ENCODE results near the gene DCUN1D2.
"Not testable (repeated sequence)": the region's sequence is repeated elsewhere in the genome, so short reads cannot be mapped to it uniquely, and the experiment has no call there.

The DCUN1D2 gene

GRCh38 chr13:113489549-113490495 is 689 bp downstream of the DCUN1D2 start:
- DNase-seq = no peak

GRCh38 chr13:113489171-113489548 is 1.4 kb downstream of the DCUN1D2 start:
- DNase-seq = no peak

- DNase-seq = no peak
These were observed 2.2 kb downstream of the DCUN1D2 start for GRCh38 chr13:113488283-113488682.

- DNase-seq = no peak
These were observed 3.8 kb downstream of the DCUN1D2 start for GRCh38 chr13:113486698-113487097.

- no peak for DNase-seq
These were observed 5.0 kb downstream of the DCUN1D2 start for GRCh38 chr13:113485545-113485944.

GRCh38 chr13:113483504-113484293 is 6.8 kb downstream of the DCUN1D2 start:
- no peak for DNase-seq

GRCh38 chr13:113483081-113483480 is 7.4 kb downstream of the DCUN1D2 start:
- no peak for DNase-seq

GRCh38 chr13:113479179-113479578 is 11.3 kb downstream of the DCUN1D2 start:
- DNase-seq = no peak

GRCh38 chr13:113477724-113478123 is 12.8 kb downstream of the DCUN1D2 start:
- DNase-seq = no peak

- DNase-seq = no peak
These were observed 13.7 kb downstream of the DCUN1D2 start for GRCh38 chr13:113476811-113477210.

GRCh38 chr13:113475911-113476310 is 14.6 kb downstream of the DCUN1D2 start:
- DNase-seq = no peak

GRCh38 chr13:113475280-113475679 is 15.2 kb downstream of the DCUN1D2 start:
- DNase-seq = no peak

GRCh38 chr13:113474179-113474578 is 16.3 kb downstream of the DCUN1D2 start:
- no peak for DNase-seq

GRCh38 chr13:113472355-113473025 is 18.0 kb downstream of the DCUN1D2 start:
- no peak for DNase-seq

GRCh38 chr13:113471844-113472243 is 18.7 kb downstream of the DCUN1D2 start:
- no peak for DNase-seq

- DNase-seq = not testable (repeated sequence)
These were observed 19.8 kb downstream of the DCUN1D2 start for GRCh38 chr13:113470635-113471163.

- DNase-seq = no peak
These were observed 20.4 kb downstream of the DCUN1D2 start for GRCh38 chr13:113470073-113470472.

- no peak for DNase-seq
These were observed 20.9 kb downstream of the DCUN1D2 start for GRCh38 chr13:113469582-113469981.

GRCh38 chr13:113468472-113469201 is 21.9 kb downstream of the DCUN1D2 start:
- DNase-seq = no peak

GRCh38 chr13:113468029-113468428 is 22.5 kb downstream of the DCUN1D2 start:
- DNase-seq = no peak

GRCh38 chr13:113466383-113466782 is 24.1 kb downstream of the DCUN1D2 start:
- no peak for DNase-seq

- DNase-seq = no peak
These were observed 25.2 kb downstream of the DCUN1D2 start for GRCh38 chr13:113465300-113465699.
